Effector memory CD4-positive, alpha-beta T cell (primary cell): ENCODE results near the gene INHBC.

Experiments used
- DNase-seq, 3 donors: peaks; one replicate each; pipeline ENCODE4 v3.0.0-alpha.2; 2020
- H3K27ac ChIP-seq: 2 replicates; pipeline ENCODE4 v1.7.0; 2013; ENCODE audit warnings: mild to moderate bottlenecking, low read length, moderate library complexity; ENCODE audit not compliant: insufficient read depth, poor library complexity, severe bottlenecking
- H3K27me3 ChIP-seq: replicated peaks from 2 replicates; pipeline ENCODE4 v1.7.0; 2013; ENCODE audit warnings: mild to moderate bottlenecking, low read length; ENCODE audit not compliant: insufficient read depth, control insufficient read depth, poor library complexity, severe bottlenecking
- H3K36me3 ChIP-seq: 2 replicates; pipeline ENCODE4 v1.7.0; 2013; ENCODE audit warnings: mild to moderate bottlenecking, low read length, moderate library complexity; ENCODE audit not compliant: control insufficient read depth, insufficient read depth
- H3K4me1 ChIP-seq: 2 replicates; pipeline ENCODE4 v1.7.0; 2013; ENCODE audit warnings: low read length, mild to moderate bottlenecking; ENCODE audit not compliant: control insufficient read depth, insufficient read depth, poor library complexity, severe bottlenecking
- H3K4me3 ChIP-seq: 2 replicates; pipeline ENCODE4 v1.7.0; 2013; ENCODE audit warnings: low read length, low read depth, mild to moderate bottlenecking; ENCODE audit not compliant: insufficient read depth, poor library complexity, severe bottlenecking
- H3K9me3 ChIP-seq: 2 replicates; pipeline ENCODE4 v1.7.0; 2013; ENCODE audit warnings: mild to moderate bottlenecking, low read length, moderate library complexity; ENCODE audit not compliant: control insufficient read depth

INHBC gene

DNA sequence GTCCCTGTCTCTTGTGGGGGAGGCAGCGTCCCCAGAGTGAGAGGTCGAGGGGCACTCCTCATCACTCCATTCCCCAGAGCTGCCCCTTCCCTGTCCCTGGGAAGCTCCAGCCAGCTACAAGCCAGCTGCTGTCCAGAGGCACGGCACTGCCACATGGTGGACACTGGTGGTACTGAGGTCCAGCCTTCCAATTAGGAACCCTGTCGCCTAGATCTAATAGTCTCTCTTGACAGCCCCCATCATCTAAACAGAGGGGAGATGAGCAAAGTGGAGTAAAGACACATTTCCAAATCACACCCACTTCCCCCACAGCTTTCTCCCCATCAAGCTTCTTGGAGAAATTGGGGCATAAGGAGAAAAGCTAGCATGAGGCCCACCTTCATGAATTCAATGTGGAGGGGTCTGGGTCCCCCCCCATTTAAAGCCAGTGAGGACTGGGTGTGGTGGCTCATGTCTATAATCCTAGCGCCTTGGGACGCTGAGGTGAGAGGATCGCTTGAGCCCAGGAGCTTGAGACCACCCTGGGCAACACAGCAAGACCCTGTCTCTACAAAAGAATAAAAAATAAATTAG lies 18.4 kb downstream of the INHBC start:
- no peaks in the 10 kb centered on the region for H3K36me3 ChIP-seq
- H3K4me3 ChIP-seq: no peak overlapping the region
- H3K27me3 ChIP-seq: no peaks in the 10 kb centered on the region
- no peak overlapping the region for H3K27ac ChIP-seq
- H3K4me1 ChIP-seq: no peaks in the 10 kb centered on the region
- no peaks in the 10 kb centered on the region for H3K9me3 ChIP-seq
- DNase-seq: no peak

GRCh38 chr12:57454213-57454565 lies 19.6 kb downstream of the INHBC start:
- H3K36me3 ChIP-seq: no peaks in the 10 kb centered on the region
- H3K27ac ChIP-seq: no peak overlapping the region
- H3K4me3 ChIP-seq: no peak overlapping the region
- H3K27me3 ChIP-seq: no peaks in the 10 kb centered on the region
- H3K9me3 ChIP-seq: no peaks in the 10 kb centered on the region
- peaks cover 7% of the 10 kb centered on the region for H3K4me1 ChIP-seq
- no peak for DNase-seq

GRCh38 chr12:57454566-57455373 lies 20.2 kb downstream of the INHBC start, which contains the start of gene INHBE:
Gene INHBE (plus strand): TSS chr12:57455307. CDS start chr12:57455537, 230 bp downstream.
- DNase-seq: no peak
- Histone ChIP-seq H3K9me3 (no peaks in the 10 kb centered on the region), H3K36me3 (no peaks in the 10 kb centered on the region), H3K27me3 (no peaks in the 10 kb centered on the region), H3K4me1 (peaks cover 8% of the 10 kb centered on the region), H3K27ac (no peak within 1 kb of the TSS), H3K4me3 (no peak within 1 kb of the TSS)

GRCh38 chr12:57455374-57456144 lies 21.0 kb downstream of the INHBC start:
- Histone ChIP-seq H3K9me3 (no peaks in the 10 kb centered on the region), H3K4me1 (peaks cover 16% of the 10 kb centered on the region), H3K36me3 (no peaks in the 10 kb centered on the region), H3K27me3 (peaks cover 2% of the 10 kb centered on the region), H3K27ac (no peak overlapping the region), H3K4me3 (no peak overlapping the region)
- DNase-seq: no peak

DNA sequence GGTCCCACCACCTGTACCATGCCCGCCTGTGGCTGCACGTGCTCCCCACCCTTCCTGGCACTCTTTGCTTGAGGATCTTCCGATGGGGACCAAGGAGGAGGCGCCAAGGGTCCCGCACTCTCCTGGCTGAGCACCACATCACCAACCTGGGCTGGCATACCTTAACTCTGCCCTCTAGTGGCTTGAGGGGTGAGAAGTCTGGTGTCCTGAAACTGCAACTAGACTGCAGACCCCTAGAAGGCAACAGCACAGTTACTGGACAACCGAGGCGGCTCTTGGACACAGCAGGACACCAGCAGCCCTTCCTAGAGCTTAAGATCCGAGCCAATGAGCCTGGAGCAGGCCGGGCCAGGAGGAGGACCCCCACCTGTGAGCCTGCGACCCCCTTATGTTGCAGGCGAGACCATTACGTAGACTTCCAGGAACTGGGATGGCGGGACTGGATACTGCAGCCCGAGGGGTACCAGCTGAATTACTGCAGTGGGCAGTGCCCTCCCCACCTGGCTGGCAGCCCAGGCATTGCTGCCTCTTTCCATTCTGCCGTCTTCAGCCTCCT lies 21.6 kb downstream of the INHBC start:
- H3K27ac ChIP-seq: no peak overlapping the region
- H3K4me3 ChIP-seq: no peak overlapping the region
- no peaks in the 10 kb centered on the region for H3K36me3 ChIP-seq
- no peaks in the 10 kb centered on the region for H3K9me3 ChIP-seq
- H3K4me1 ChIP-seq: peaks cover 22% of the 10 kb centered on the region
- DNase-seq: no peak
- H3K27me3 ChIP-seq: peaks cover 8% of the 10 kb centered on the region

DNA sequence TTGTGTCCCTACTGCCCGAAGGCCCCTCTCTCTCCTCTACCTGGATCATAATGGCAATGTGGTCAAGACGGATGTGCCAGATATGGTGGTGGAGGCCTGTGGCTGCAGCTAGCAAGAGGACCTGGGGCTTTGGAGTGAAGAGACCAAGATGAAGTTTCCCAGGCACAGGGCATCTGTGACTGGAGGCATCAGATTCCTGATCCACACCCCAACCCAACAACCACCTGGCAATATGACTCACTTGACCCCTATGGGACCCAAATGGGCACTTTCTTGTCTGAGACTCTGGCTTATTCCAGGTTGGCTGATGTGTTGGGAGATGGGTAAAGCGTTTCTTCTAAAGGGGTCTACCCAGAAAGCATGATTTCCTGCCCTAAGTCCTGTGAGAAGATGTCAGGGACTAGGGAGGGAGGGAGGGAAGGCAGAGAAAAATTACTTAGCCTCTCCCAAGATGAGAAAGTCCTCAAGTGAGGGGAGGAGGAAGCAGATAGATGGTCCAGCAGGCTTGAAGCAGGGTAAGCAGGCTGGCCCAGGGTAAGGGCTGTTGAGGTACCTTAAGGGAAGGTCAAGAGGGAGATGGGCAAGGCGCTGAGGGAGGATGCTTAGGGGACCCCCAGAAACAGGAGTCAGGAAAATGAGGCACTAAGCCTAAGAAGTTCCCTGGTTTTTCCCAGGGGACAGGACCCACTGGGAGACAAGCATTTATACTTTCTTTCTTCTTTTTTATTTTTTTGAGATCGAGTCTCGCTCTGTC lies 22.3 kb downstream of the INHBC start:
- Histone ChIP-seq H3K4me3 (no peak overlapping the region), H3K9me3 (no peaks in the 10 kb centered on the region), H3K27me3 (peaks cover 8% of the 10 kb centered on the region), H3K4me1 (peaks cover 29% of the 10 kb centered on the region), H3K27ac (no peak overlapping the region), H3K36me3 (no peaks in the 10 kb centered on the region)
- DNase-seq: no peak

DNA sequence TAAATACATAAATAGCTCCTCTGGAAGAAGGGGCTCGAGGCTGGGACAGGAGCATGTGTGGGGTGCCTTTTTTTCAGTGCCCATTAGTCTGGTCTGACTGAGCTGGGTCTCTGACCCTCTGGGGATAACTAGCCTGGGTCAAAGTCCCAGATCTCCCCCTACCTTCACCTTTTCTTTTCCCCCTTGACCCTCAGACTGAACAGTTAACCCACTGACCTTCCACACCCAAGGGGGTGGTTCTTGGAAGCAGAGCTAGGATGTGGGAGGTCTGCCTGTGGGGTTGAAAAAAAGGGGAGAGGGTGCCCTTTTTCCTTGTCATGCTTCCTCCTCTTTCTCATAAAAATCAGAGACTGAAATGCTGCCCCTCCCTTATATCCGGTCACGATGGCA lies 24.1 kb downstream of the INHBC start:
- DNase-seq: no peak
- Histone ChIP-seq H3K9me3 (no peaks in the 10 kb centered on the region), H3K27ac (peak overlapping the region; percentile 65), H3K4me3 (peak overlapping the region; percentile 68), H3K27me3 (peaks cover 8% of the 10 kb centered on the region), H3K36me3 (no peaks in the 10 kb centered on the region), H3K4me1 (peaks cover 35% of the 10 kb centered on the region)

DNA sequence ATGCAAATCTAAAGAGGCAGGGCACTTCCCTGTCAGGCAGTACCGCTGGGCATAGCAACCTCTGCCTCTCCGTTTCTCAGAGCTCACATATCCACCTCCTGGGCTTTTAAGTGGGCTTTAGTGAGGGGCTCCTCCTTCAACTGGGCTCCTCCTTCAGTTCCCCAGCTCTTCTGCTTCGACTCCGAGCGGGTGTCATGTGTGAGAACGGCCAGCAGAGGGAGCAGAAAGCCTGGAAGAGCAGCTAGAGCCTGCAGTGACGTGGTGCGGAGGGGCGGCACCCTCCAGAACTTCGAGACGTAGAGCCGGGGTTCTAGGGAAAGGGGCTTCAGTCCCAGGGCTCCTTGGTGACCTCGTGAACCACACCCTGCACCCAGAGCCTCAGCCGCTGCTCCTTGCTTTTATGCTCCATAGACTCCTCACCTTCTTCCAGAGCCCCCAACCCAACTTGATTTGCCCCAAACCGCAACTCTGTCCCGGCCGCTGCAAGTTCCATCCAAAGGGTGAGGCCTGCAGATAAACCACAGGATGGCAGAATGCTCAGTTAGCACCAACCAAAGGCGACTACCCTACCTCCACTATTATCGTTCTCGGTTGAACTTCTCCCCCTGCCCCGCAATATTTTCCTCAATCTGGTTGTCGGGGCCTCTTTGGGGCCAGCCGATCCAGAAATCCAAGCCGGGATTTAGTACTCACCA lies 24.6 kb downstream of the INHBC start:
- Histone ChIP-seq H3K27me3 (peaks cover 8% of the 10 kb centered on the region), H3K27ac (peak overlapping the region; percentile 65), H3K9me3 (no peaks in the 10 kb centered on the region), H3K4me1 (peaks cover 35% of the 10 kb centered on the region), H3K4me3 (peak overlapping the region; percentile 68), H3K36me3 (no peaks in the 10 kb centered on the region)
- peak; percentile 77 to 84 (median 83) for DNase-seq
